Neural cell (in vitro differentiated cells): ENCODE results near the gene SLC2A14. TPM values are rescaled to one million over a fixed set of nuclear protein-coding genes. Genes with fewer than 3 reads are reported as not detected.
"Not testable (repeated sequence)": the region's sequence is repeated elsewhere in the genome, so short reads cannot be mapped to it uniquely, and the experiment has no call there.

Experiments used
- H2AFZ ChIP-seq: fragments of 200-600, 300-800 bp; sonication (generic), shearing (Covaris generic); 2 replicates; pipeline ENCODE4 v1.6.0; 2014; ENCODE audit warnings: low read depth, mild to moderate bottlenecking, antibody characterized with exemption, low read length, moderate library complexity
- H3F3A ChIP-seq: fragments of 200-600 bp; shearing (Covaris generic); 2 replicates; pipeline ENCODE4 v1.6.1; 2016; ENCODE audit warnings: mild to moderate bottlenecking, moderate library complexity, mixed read lengths, antibody characterized with exemption, low read length; ENCODE audit not compliant: insufficient read depth, poor library complexity, severe bottlenecking
- H3K27ac ChIP-seq: fragments of 200-600, 300-800 bp; sonication (generic), shearing (Covaris generic); 2 replicates; pipeline ENCODE4 v1.5.1; 2014; ENCODE audit warnings: mild to moderate bottlenecking, low read length, moderate library complexity
- H3K27me3 ChIP-seq: fragments of 300-800, 200-600 bp; sonication (generic), shearing (Covaris generic); 2 replicates; pipeline ENCODE4 v1.6.0; 2014; ENCODE audit warnings: mild to moderate bottlenecking, low read depth, low read length, moderate library complexity; ENCODE audit not compliant: insufficient read depth
- H3K36me3 ChIP-seq: fragments of 300-800, 200-600 bp; sonication (generic), shearing (Covaris generic); 2 replicates; pipeline ENCODE4 v1.5.1; 2014; ENCODE audit warnings: mild to moderate bottlenecking, antibody characterized with exemption, low read length, moderate library complexity; ENCODE audit not compliant: insufficient read depth
- H3K4me2 ChIP-seq: fragments of 300-800, 200-600 bp; sonication (generic), shearing (Covaris generic); 2 replicates; pipeline ENCODE4 v1.6.0; 2014; ENCODE audit warnings: mild to moderate bottlenecking, low read length
- H3K4me3 ChIP-seq: fragments of 300-800, 200-600 bp; sonication (generic), shearing (Covaris generic); 2 replicates; pipeline ENCODE4 v1.5.1; 2014; ENCODE audit warnings: mild to moderate bottlenecking, low read length, moderate library complexity
- H3K79me2 ChIP-seq: fragments of 200-600 bp; shearing (Covaris generic); replicated peaks from 2 replicates; pipeline ENCODE4 v1.6.0; 2014; ENCODE audit warnings: mild to moderate bottlenecking, low read length, moderate library complexity; ENCODE audit not compliant: insufficient read depth
- H3K9ac ChIP-seq: fragments of 300-800, 200-600 bp; sonication (generic), shearing (Covaris generic); 2 replicates; pipeline ENCODE4 v1.6.1; 2016; ENCODE audit warnings: mild to moderate bottlenecking, low read length, mixed read lengths
- H3K9me2 ChIP-seq: fragments of 200-600 bp; shearing (Covaris generic); 2 replicates; pipeline ENCODE4 v1.6.1; 2016; ENCODE audit warnings: mild to moderate bottlenecking, low read length, mixed read lengths; ENCODE audit not compliant: insufficient read depth
- H3K9me3 ChIP-seq: fragments of 200-600, 300-800 bp; sonication (generic), shearing (Covaris generic); 2 replicates; pipeline ENCODE4 v1.6.1; 2016; ENCODE audit warnings: mild to moderate bottlenecking, mixed run types, low read length, moderate library complexity, mixed read lengths
- H4K20me1 ChIP-seq: fragments of 200-600 bp; shearing (Covaris generic); 2 replicates; pipeline ENCODE4 v1.6.1; 2016; ENCODE audit warnings: mild to moderate bottlenecking, mixed run types; ENCODE audit not compliant: insufficient read depth
- CTCF ChIP-seq: fragments of 450-650 bp; IDR thresholded peaks from 2 replicates; pipeline ENCODE4 v1.5.1; 2014; ENCODE audit warnings: antibody characterized with exemption, mild to moderate bottlenecking, moderate library complexity; ENCODE audit not compliant: poor library complexity, severe bottlenecking
- EP300 ChIP-seq: fragments of 450-650 bp; conservative IDR thresholded peaks from 2 replicates; pipeline ENCODE4 v1.6.1; 2014; ENCODE audit warnings: antibody characterized with exemption, mild to moderate bottlenecking, moderate library complexity; ENCODE audit not compliant: poor library complexity, severe bottlenecking
- EZH2 ChIP-seq: fragments of 200-600, 300-800 bp; shearing (Covaris generic), sonication (generic); IDR thresholded peaks from 2 replicates; pipeline ENCODE4 v1.6.1; 2014; ENCODE audit warnings: antibody characterized with exemption, low read length, borderline replicate concordance, mild to moderate bottlenecking; ENCODE audit not compliant: insufficient read depth, poor library complexity, severe bottlenecking
- MXI1 ChIP-seq: fragments of 450-650 bp; conservative IDR thresholded peaks from 2 replicates; pipeline ENCODE4 v1.6.1; 2014; ENCODE audit warnings: antibody characterized with exemption, mild to moderate bottlenecking; ENCODE audit not compliant: poor library complexity, severe bottlenecking
- POLR2AphosphoS5 ChIP-seq: IDR thresholded peaks from 2 replicates; pipeline ENCODE4 v1.6.1; 2012
- RAD21 ChIP-seq: fragments of 450-650 bp; conservative IDR thresholded peaks from 2 replicates; pipeline ENCODE4 v1.6.1; 2014; ENCODE audit warnings: antibody characterized with exemption, mild to moderate bottlenecking, moderate library complexity
- SMC3 ChIP-seq: fragments of 450-650 bp; conservative IDR thresholded peaks from 2 replicates; pipeline ENCODE4 v1.6.1; 2014; ENCODE audit warnings: antibody characterized with exemption, mild to moderate bottlenecking, moderate library complexity; ENCODE audit not compliant: poor library complexity
- TAF1 ChIP-seq: IDR thresholded peaks from 2 replicates; pipeline ENCODE4 v1.6.1; 2012; ENCODE audit warnings: low read depth
- polyA minus RNA-seq: library from RNA; depleted of rRNA, polyadenylated mRNA; stranded (reverse); fragments of >200 nt; gene quantifications from 2 replicates; pipeline ENCODE4 v1.2.3, GENCODE V29; 2014
- polyA plus RNA-seq: library from polyadenylated mRNA; depleted of rRNA; stranded (reverse); fragments of >200 nt; gene quantifications from 2 replicates; pipeline ENCODE4 v1.2.3, GENCODE V29; 2014
- TF ChIP-seq, protein P1 (sequence below): IDR thresholded peaks from 2 replicates; pipeline ENCODE4 v1.6.1; 2012; ENCODE audit warnings: borderline replicate concordance

SLC2A14 gene
- polyA plus RNA-seq (not detected in 2 replicates), polyA minus RNA-seq (not detected in 2 replicates)

GRCh38 chr12:7872566-7873319, at the start of gene SLC2A14:
Gene SLC2A14, minus strand, starts transcription at chr12:7872915. Its CDS starts 3,035 bp downstream, at chr12:7869880.
- H3K27me3 ChIP-seq, result no peaks in the 10 kb centered on the region

GRCh38 chr12:7921181-7921580, 48.5 kb upstream of the SLC2A14 start:
- not testable (repeated sequence) for H3K9me2 ChIP-seq, H3K27ac ChIP-seq, H2AFZ ChIP-seq, H3K4me2 ChIP-seq, H3K79me2 ChIP-seq, H3K9ac ChIP-seq, H3K27me3 ChIP-seq, H4K20me1 ChIP-seq, H3K9me3 ChIP-seq, H3K36me3 ChIP-seq, H3F3A ChIP-seq, H3K4me3 ChIP-seq

More at GRCh38 chr12:7872566-7873319, at the start of gene SLC2A14:
- no peaks in the 10 kb centered on the region for H3K79me2 ChIP-seq
- no peak within 1 kb of the TSS for H3K27ac ChIP-seq
- no peak within 1 kb of the TSS for H3K9ac ChIP-seq
- no peak within 1 kb of the TSS for H3K4me3 ChIP-seq
- no peak within 1 kb of the TSS for H3K4me2 ChIP-seq
- no peaks in the 10 kb centered on the region for H3F3A ChIP-seq
- H3K9me2 ChIP-seq, result no peaks in the 10 kb centered on the region
- no peaks in the 10 kb centered on the region for H3K36me3 ChIP-seq
- no peaks in the 10 kb centered on the region for H4K20me1 ChIP-seq
- H2AFZ ChIP-seq, result no peak within 1 kb of the TSS
- H3K9me3 ChIP-seq, result no peaks in the 10 kb centered on the region
- TF ChIP-seq EZH2 (no peak), EP300 (no peak), RAD21 (no peak), MXI1 (no peak)

- H3K4me2 ChIP-seq, H3K9me2 ChIP-seq, H3K9ac ChIP-seq, H2AFZ ChIP-seq, H3K4me3 ChIP-seq, H3F3A ChIP-seq, H4K20me1 ChIP-seq, H3K27me3 ChIP-seq, H3K79me2 ChIP-seq, H3K36me3 ChIP-seq, H3K27ac ChIP-seq, H3K9me3 ChIP-seq: not testable (repeated sequence)
Measured at GRCh38 chr12:7918268-7918590, 45.5 kb upstream of the SLC2A14 start.

- no peak for TF ChIP-seq EZH2
- TF ChIP-seq EP300, result no peak
- TF ChIP-seq MXI1, result no peak
- no peak for TF ChIP-seq SMC3
- TF ChIP-seq TAF1, result no peak
- TF ChIP-seq CTCF, result no peak
- TF ChIP-seq, protein P1, sequence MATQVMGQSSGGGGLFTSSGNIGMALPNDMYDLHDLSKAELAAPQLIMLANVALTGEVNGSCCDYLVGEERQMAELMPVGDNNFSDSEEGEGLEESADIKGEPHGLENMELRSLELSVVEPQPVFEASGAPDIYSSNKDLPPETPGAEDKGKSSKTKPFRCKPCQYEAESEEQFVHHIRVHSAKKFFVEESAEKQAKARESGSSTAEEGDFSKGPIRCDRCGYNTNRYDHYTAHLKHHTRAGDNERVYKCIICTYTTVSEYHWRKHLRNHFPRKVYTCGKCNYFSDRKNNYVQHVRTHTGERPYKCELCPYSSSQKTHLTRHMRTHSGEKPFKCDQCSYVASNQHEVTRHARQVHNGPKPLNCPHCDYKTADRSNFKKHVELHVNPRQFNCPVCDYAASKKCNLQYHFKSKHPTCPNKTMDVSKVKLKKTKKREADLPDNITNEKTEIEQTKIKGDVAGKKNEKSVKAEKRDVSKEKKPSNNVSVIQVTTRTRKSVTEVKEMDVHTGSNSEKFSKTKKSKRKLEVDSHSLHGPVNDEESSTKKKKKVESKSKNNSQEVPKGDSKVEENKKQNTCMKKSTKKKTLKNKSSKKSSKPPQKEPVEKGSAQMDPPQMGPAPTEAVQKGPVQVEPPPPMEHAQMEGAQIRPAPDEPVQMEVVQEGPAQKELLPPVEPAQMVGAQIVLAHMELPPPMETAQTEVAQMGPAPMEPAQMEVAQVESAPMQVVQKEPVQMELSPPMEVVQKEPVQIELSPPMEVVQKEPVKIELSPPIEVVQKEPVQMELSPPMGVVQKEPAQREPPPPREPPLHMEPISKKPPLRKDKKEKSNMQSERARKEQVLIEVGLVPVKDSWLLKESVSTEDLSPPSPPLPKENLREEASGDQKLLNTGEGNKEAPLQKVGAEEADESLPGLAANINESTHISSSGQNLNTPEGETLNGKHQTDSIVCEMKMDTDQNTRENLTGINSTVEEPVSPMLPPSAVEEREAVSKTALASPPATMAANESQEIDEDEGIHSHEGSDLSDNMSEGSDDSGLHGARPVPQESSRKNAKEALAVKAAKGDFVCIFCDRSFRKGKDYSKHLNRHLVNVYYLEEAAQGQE, result no peak
- no peak for TF ChIP-seq POLR2AphosphoS5
- no peak for TF ChIP-seq RAD21
- H3K27ac ChIP-seq, result no peak overlapping the region
Measured at GRCh38 chr12:7917392-7918267, 44.9 kb upstream of the SLC2A14 start.

More at GRCh38 chr12:7917392-7918267, 44.9 kb upstream of the SLC2A14 start:
- Histone ChIP-seq H3K27me3 (no peaks in the 10 kb centered on the region), H3K4me2 (no peak overlapping the region), H3K9ac (no peak overlapping the region), H3K9me2 (no peaks in the 10 kb centered on the region), H2AFZ (no peak overlapping the region), H3K4me3 (no peak overlapping the region), H4K20me1 (no peaks in the 10 kb centered on the region), H3K36me3 (no peaks in the 10 kb centered on the region), H3K9me3 (no peaks in the 10 kb centered on the region), H3K79me2 (no peaks in the 10 kb centered on the region), H3F3A (no peaks in the 10 kb centered on the region)
